Neural cell (in vitro differentiated cells): ENCODE data around the gene MSH2. TPM values are rescaled to one million over a fixed set of nuclear protein-coding genes. Genes with fewer than 3 reads are reported as not detected.

Source experiments
- H2AFZ ChIP-seq: fragments of 200-600, 300-800 bp; sonication (generic), shearing (Covaris generic); 2 replicates; pipeline ENCODE4 v1.6.0; 2014; ENCODE audit warnings: low read depth, mild to moderate bottlenecking, antibody characterized with exemption, low read length, moderate library complexity
- H3F3A ChIP-seq: fragments of 200-600 bp; shearing (Covaris generic); 2 replicates; pipeline ENCODE4 v1.6.1; 2016; ENCODE audit warnings: mild to moderate bottlenecking, moderate library complexity, mixed read lengths, antibody characterized with exemption, low read length; ENCODE audit not compliant: insufficient read depth, poor library complexity, severe bottlenecking
- H3K27ac ChIP-seq: fragments of 200-600, 300-800 bp; sonication (generic), shearing (Covaris generic); 2 replicates; pipeline ENCODE4 v1.5.1; 2014; ENCODE audit warnings: mild to moderate bottlenecking, low read length, moderate library complexity
- H3K27me3 ChIP-seq: fragments of 300-800, 200-600 bp; sonication (generic), shearing (Covaris generic); 2 replicates; pipeline ENCODE4 v1.6.0; 2014; ENCODE audit warnings: mild to moderate bottlenecking, low read depth, low read length, moderate library complexity; ENCODE audit not compliant: insufficient read depth
- H3K36me3 ChIP-seq: fragments of 300-800, 200-600 bp; sonication (generic), shearing (Covaris generic); 2 replicates; pipeline ENCODE4 v1.5.1; 2014; ENCODE audit warnings: mild to moderate bottlenecking, antibody characterized with exemption, low read length, moderate library complexity; ENCODE audit not compliant: insufficient read depth
- H3K4me2 ChIP-seq: fragments of 300-800, 200-600 bp; sonication (generic), shearing (Covaris generic); 2 replicates; pipeline ENCODE4 v1.6.0; 2014; ENCODE audit warnings: mild to moderate bottlenecking, low read length
- H3K4me3 ChIP-seq: fragments of 300-800, 200-600 bp; sonication (generic), shearing (Covaris generic); 2 replicates; pipeline ENCODE4 v1.5.1; 2014; ENCODE audit warnings: mild to moderate bottlenecking, low read length, moderate library complexity
- H3K79me2 ChIP-seq: fragments of 200-600 bp; shearing (Covaris generic); replicated peaks from 2 replicates; pipeline ENCODE4 v1.6.0; 2014; ENCODE audit warnings: mild to moderate bottlenecking, low read length, moderate library complexity; ENCODE audit not compliant: insufficient read depth
- H3K9ac ChIP-seq: fragments of 300-800, 200-600 bp; sonication (generic), shearing (Covaris generic); 2 replicates; pipeline ENCODE4 v1.6.1; 2016; ENCODE audit warnings: mild to moderate bottlenecking, low read length, mixed read lengths
- H3K9me2 ChIP-seq: fragments of 200-600 bp; shearing (Covaris generic); 2 replicates; pipeline ENCODE4 v1.6.1; 2016; ENCODE audit warnings: mild to moderate bottlenecking, low read length, mixed read lengths; ENCODE audit not compliant: insufficient read depth
- H3K9me3 ChIP-seq: fragments of 200-600, 300-800 bp; sonication (generic), shearing (Covaris generic); 2 replicates; pipeline ENCODE4 v1.6.1; 2016; ENCODE audit warnings: mild to moderate bottlenecking, mixed run types, low read length, moderate library complexity, mixed read lengths
- H4K20me1 ChIP-seq: fragments of 200-600 bp; shearing (Covaris generic); 2 replicates; pipeline ENCODE4 v1.6.1; 2016; ENCODE audit warnings: mild to moderate bottlenecking, mixed run types; ENCODE audit not compliant: insufficient read depth
- CTCF ChIP-seq: fragments of 450-650 bp; IDR thresholded peaks from 2 replicates; pipeline ENCODE4 v1.5.1; 2014; ENCODE audit warnings: antibody characterized with exemption, mild to moderate bottlenecking, moderate library complexity; ENCODE audit not compliant: poor library complexity, severe bottlenecking
- EP300 ChIP-seq: fragments of 450-650 bp; conservative IDR thresholded peaks from 2 replicates; pipeline ENCODE4 v1.6.1; 2014; ENCODE audit warnings: antibody characterized with exemption, mild to moderate bottlenecking, moderate library complexity; ENCODE audit not compliant: poor library complexity, severe bottlenecking
- EZH2 ChIP-seq: fragments of 200-600, 300-800 bp; shearing (Covaris generic), sonication (generic); IDR thresholded peaks from 2 replicates; pipeline ENCODE4 v1.6.1; 2014; ENCODE audit warnings: antibody characterized with exemption, low read length, borderline replicate concordance, mild to moderate bottlenecking; ENCODE audit not compliant: insufficient read depth, poor library complexity, severe bottlenecking
- MXI1 ChIP-seq: fragments of 450-650 bp; conservative IDR thresholded peaks from 2 replicates; pipeline ENCODE4 v1.6.1; 2014; ENCODE audit warnings: antibody characterized with exemption, mild to moderate bottlenecking; ENCODE audit not compliant: poor library complexity, severe bottlenecking
- POLR2AphosphoS5 ChIP-seq: IDR thresholded peaks from 2 replicates; pipeline ENCODE4 v1.6.1; 2012
- RAD21 ChIP-seq: fragments of 450-650 bp; conservative IDR thresholded peaks from 2 replicates; pipeline ENCODE4 v1.6.1; 2014; ENCODE audit warnings: antibody characterized with exemption, mild to moderate bottlenecking, moderate library complexity
- REST ChIP-seq: IDR thresholded peaks from 2 replicates; pipeline ENCODE4 v1.6.1; 2012; ENCODE audit warnings: borderline replicate concordance
- SMC3 ChIP-seq: fragments of 450-650 bp; conservative IDR thresholded peaks from 2 replicates; pipeline ENCODE4 v1.6.1; 2014; ENCODE audit warnings: antibody characterized with exemption, mild to moderate bottlenecking, moderate library complexity; ENCODE audit not compliant: poor library complexity
- TAF1 ChIP-seq: IDR thresholded peaks from 2 replicates; pipeline ENCODE4 v1.6.1; 2012; ENCODE audit warnings: low read depth
- polyA plus RNA-seq: library from polyadenylated mRNA; depleted of rRNA; stranded (reverse); fragments of >200 nt; gene quantifications from 2 replicates; pipeline ENCODE4 v1.2.3, GENCODE V29; 2014

Gene MSH2
- polyA plus RNA-seq, 1 donor from 2014 or later = 105 TPM

- Histone ChIP-seq H3K79me2 (no peaks in the 10 kb centered on the region), H3K36me3 (no peaks in the 10 kb centered on the region), H2AFZ (no peak overlapping the region), H3K9ac (no peak overlapping the region), H3K9me3 (peaks cover 6% of the 10 kb centered on the region), H4K20me1 (no peaks in the 10 kb centered on the region), H3F3A (no peaks in the 10 kb centered on the region), H3K27me3 (no peaks in the 10 kb centered on the region), H3K4me3 (no peak overlapping the region), H3K9me2 (no peaks in the 10 kb centered on the region), H3K27ac (no peak overlapping the region), H3K4me2 (no peak overlapping the region)
- TF ChIP-seq EZH2 (no peak), CTCF (no peak), SMC3 (no peak), EP300 (no peak), TAF1 (no peak), POLR2AphosphoS5 (no peak), RAD21 (no peak), REST (no peak), MXI1 (no peak)
Observed at GRCh38 chr2:47503481-47504070, 100.6 kb downstream of the MSH2 start.

- no peaks in the 10 kb centered on the region for H3K36me3 ChIP-seq
- TF ChIP-seq RAD21 (no peak), POLR2AphosphoS5 (no peak), REST (no peak), TAF1 (no peak), SMC3 (no peak), MXI1 (no peak), CTCF (no peak), EP300 (no peak), EZH2 (no peak)
- H3K9ac ChIP-seq = no peak overlapping the region
- no peaks in the 10 kb centered on the region for H3K79me2 ChIP-seq
- no peak overlapping the region for H3K4me2 ChIP-seq
- no peaks in the 10 kb centered on the region for H4K20me1 ChIP-seq
- H3K27me3 ChIP-seq = no peaks in the 10 kb centered on the region
- H3K27ac ChIP-seq = no peak overlapping the region
- no peaks in the 10 kb centered on the region for H3K9me2 ChIP-seq
- no peak overlapping the region for H2AFZ ChIP-seq
- no peaks in the 10 kb centered on the region for H3F3A ChIP-seq
- no peak overlapping the region for H3K4me3 ChIP-seq
- peaks cover 6% of the 10 kb centered on the region for H3K9me3 ChIP-seq
Observed at GRCh38 chr2:47504174-47504810, 101.3 kb downstream of the MSH2 start.
